Psoas muscle (tissue), 8 donors: ENCODE measurements around the gene TCHP. TPM values are rescaled to one million over a fixed set of nuclear protein-coding genes. Genes with fewer than 3 reads are reported as not detected.
A peak's percentile ranks its signal among the peaks of the same experiment; 100 is the strongest.

Source experiments
- ATAC-seq, 4 donors: fragments of 200-7000 bp; cut with Tn5 transposase; one replicate each; pipeline ENCODE4 v1.9.1; 2020; ENCODE audit warnings: moderate library complexity in 3 of 4, mild to moderate bottlenecking in 2 of 4
- DNase-seq, 2 donors: peaks; one replicate each; pipeline ENCODE4 v3.0.0-alpha.2; 2020
- H3K27ac ChIP-seq: fragments of 200-600 bp; one replicate; pipeline ENCODE4 v1.8.0; 2022
- H3K27me3 ChIP-seq, 3 donors: fragments of 200-600 bp in 1 of 3; one replicate each; pipeline versions ENCODE4 v1.6.1 to v1.8.0; 2013 to 2022; ENCODE audit warnings: low read length in 2 of 3, mild to moderate bottlenecking in 2 of 3, moderate library complexity in 1 of 3; ENCODE audit not compliant: insufficient read depth in 3 of 3
- H3K36me3 ChIP-seq, 2 donors: fragments of 200-600 bp in 1 of 2; one replicate each; pipeline versions ENCODE4 v1.6.1 to v1.8.0; 2013 to 2022; ENCODE audit warnings: low read depth in 1 of 2, mild to moderate bottlenecking in 1 of 2, moderate library complexity in 1 of 2; ENCODE audit not compliant: insufficient read depth in 1 of 2
- H3K4me1 ChIP-seq: fragments of 200-600 bp; one replicate; pipeline ENCODE4 v1.8.0; 2022
- H3K4me3 ChIP-seq: fragments of 200-600 bp; one replicate; pipeline ENCODE4 v1.8.0; 2022; ENCODE audit warnings: mild to moderate bottlenecking
- H3K9me3 ChIP-seq: fragments of 200-600 bp; one replicate; pipeline ENCODE4 v1.8.0; 2022
- CTCF ChIP-seq: fragments of 200-600 bp; IDR thresholded peaks from one replicate; pipeline ENCODE4 v1.8.0; 2022; ENCODE audit warnings: antibody characterized with exemption
- WGBS, 3 donors: extraction: QIAGEN DNeasy Blood & Tissue Kit; methylation state at CpG; one replicate each; pipeline versions ENCODE4 v1.1.6 to v1.1.7; 2013; 5-methylcytosine and 5-hydroxymethylcytosine counted together
- intact Hi-C, 2 donors: fragments of 100-400 bp; cut with DNase I; formaldehyde crosslinking; loops; one replicate each; pipeline versions ENCODE4 v1.11.0 to v1.14.2; 2022
- polyA plus RNA-seq, 3 donors: library from polyadenylated mRNA; stranded (reverse); fragments of 200-250 nt; gene quantifications; one replicate each; pipeline ENCODE4 v1.2.3, GENCODE V29; 2013
- total RNA-seq, 4 donors: library from RNA; stranded (reverse); fragmentation: NEBNext Ultra II Directional in 2 of 4; extraction: Animal tissue kit (Norgen Biotek cat#: 25700) in 2 of 4; gene quantifications; one replicate each; pipeline versions ENCODE4 v1.2.1 to v1.2.4, GENCODE V29; 2021 to 2023
- donor health status: healthy with polysubstance abuse.
- donor health status: DM: no; HTN: no; CAD: no; lungs with moderate emphysema.
- donor health status: Bipolar disorder and iron deficiency.
- donor health status: healthy.
- donor health status: DM: yes; HTN: yes; CAD: no.
- donor health status: DM: no; HTN: no; CAD: no.
- donor health status: DM: no; HTN: no; CAD: no.
- donor health status: DM: yes; HTN: yes; CAD: no.

Gene TCHP
- total and polyA plus RNA-seq, 7 donors = 4.5 to 14.8 (median 8.2) TPM

DNA sequence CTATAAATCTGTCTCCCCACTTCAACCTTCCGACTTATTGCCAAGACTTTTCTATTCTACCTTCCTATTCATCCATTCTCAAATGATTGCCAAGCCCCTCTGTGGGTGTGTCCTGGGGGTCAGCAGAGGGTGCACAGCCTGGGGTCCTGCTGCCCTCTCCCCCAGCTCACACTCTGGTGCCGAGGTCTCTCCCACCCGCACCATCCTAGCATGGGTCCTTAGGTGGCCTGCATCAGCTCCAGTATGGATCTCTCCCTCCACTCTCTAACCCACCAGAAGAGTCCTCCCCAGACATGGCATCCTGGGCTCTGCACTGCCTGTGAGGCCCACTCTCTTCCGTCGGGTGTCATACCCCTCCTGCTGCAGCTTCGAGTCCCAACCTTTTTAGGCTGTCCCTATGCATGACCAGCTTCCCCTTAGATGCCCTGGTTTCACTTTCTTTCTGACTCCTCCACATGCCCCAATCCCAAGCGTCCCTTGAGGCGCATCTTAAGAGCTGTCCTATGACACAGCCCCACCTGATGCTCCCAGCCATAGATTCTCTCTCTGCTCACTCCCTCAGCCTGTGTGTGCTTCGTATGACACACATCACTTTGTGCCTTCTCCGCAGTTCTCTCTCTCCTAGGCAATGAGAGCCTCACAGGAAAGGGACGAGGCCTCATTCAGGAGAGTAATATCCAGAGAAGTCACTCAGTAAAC, 52.2 kb downstream of the TCHP start:
- H3K27me3 ChIP-seq = no peaks in the 10 kb centered on the region
- H3K36me3 ChIP-seq = peaks cover 3 to 83% of the 10 kb centered on the region in 2 donors
- DNase-seq (no peak), ATAC-seq (peak in 3 of 4 donors; percentile 9 to 36 (median 31))
- intact Hi-C loops = loop anchor here in 1 of 2 donors (5.0 kb wide), 1 partner anchor 45 kb away; the partner anchor contains the start of genes ANKRD13A and GIT2
- TF ChIP-seq CTCF = no peak
- peak overlapping the region; percentile 68 for H3K27ac ChIP-seq
- 54 to 71% (median 63%) methylated on average over 11 of the region's 11 CpGs for WGBS, 3 donors
- peaks cover 54% of the 10 kb centered on the region for H3K4me1 ChIP-seq
- no peak overlapping the region for H3K4me3 ChIP-seq
- H3K9me3 ChIP-seq = no peaks in the 10 kb centered on the region

DNA sequence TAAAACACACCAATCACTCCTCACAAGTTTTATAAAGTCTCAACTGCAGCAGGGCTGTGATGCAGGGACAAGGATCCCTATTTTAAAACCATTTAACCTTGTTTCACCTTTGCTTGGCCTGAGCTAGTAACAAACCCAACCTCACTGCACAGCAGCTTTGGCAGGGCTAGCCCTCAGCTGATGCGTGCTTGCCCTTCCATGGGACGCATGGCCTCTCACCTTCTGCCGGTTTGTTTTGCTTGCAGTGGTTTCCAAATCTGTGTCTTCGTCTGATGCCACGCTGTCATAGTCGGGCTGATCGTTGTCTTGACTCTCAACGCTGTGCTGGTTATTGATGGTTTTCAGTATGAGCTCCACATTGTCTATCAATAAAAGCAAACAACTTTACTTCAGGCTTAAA, 52.8 kb downstream of the TCHP start:
- peak in 1 of 2 donors; percentile 67 for DNase-seq
- WGBS, 3 donors = 27 to 47% (median 31%) methylated on average over 8 of the region's 8 CpGs

DNA sequence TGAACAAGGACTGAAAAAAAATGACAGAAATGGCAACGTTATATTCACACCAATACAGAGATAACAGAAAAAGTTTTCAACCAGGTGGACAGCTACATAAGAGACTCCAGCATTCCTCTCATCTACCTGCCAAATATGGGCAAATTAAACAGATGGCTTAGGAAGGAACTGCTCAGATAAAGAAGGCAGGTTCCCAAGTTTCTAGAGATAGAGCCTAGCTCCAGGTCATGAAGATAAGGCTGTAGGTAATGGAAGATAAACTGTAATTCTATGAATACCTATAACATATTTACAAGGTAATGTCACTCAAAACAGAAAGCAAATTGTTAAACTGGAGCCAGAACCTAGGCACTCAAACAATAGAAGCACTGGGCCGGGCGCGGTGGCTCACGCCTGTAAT, 53.6 kb downstream of the TCHP start:
- Histone ChIP-seq H3K9me3 (no peaks in the 10 kb centered on the region), H3K4me3 (no peak overlapping the region), H3K36me3 (peaks cover 3 to 95% of the 10 kb centered on the region in 2 donors), H3K27me3 (no peaks in the 10 kb centered on the region), H3K4me1 (peaks cover 43% of the 10 kb centered on the region), H3K27ac (peak overlapping the region; percentile 68)
- intact Hi-C loops = loop anchor here in 1 of 2 donors (5.0 kb wide), 1 partner anchor 44 kb away; the partner anchor contains the start of genes ANKRD13A and GIT2
- ATAC-seq = no peak
- 91 to 95% (median 94%) methylated on average over 5 of the region's 5 CpGs for WGBS, 3 donors
- no peak for DNase-seq
- no peak for TF ChIP-seq CTCF

More for the DNA sequence above, 52.8 kb downstream of the TCHP start:
- peaks cover 3 to 88% of the 10 kb centered on the region in 2 donors for H3K36me3 ChIP-seq
- no peak for TF ChIP-seq CTCF
- H3K4me1 ChIP-seq = peaks cover 51% of the 10 kb centered on the region
- no peaks in the 10 kb centered on the region for H3K27me3 ChIP-seq
- peak overlapping the region; percentile 68 for H3K27ac ChIP-seq
- peak; percentile 17 to 79 (median 64) for ATAC-seq
- H3K9me3 ChIP-seq = no peaks in the 10 kb centered on the region
- no peak overlapping the region for H3K4me3 ChIP-seq
- intact Hi-C loops = loop anchor here in 1 of 2 donors (5.0 kb wide), 1 partner anchor 44 kb away; the partner anchor contains the start of genes ANKRD13A and GIT2

DNA sequence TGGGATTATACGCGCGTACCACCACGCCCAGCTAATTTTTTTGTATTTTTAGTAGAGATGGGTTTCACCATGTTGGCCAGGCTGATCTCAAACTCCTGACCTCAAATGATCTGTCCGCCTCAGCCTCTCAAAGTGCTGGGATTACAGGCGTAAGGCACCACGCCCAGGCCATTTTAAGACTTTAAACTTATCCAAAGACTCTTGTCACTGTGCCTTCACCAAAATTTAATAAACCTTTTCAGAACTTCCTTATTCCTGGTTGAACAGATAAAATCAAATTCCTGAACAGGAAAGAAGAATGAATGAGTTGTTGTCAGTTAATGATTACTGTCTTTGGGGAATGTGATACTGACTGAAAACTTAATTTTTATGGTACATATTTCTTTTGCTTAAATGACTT, 58.3 kb downstream of the TCHP start:
- Histone ChIP-seq H3K27me3 (no peaks in the 10 kb centered on the region), H3K9me3 (no peaks in the 10 kb centered on the region), H3K4me3 (no peak overlapping the region), H3K4me1 (peaks cover 1% of the 10 kb centered on the region), H3K36me3 (peaks cover 0 to 94% of the 10 kb centered on the region in 2 donors), H3K27ac (no peak overlapping the region)
- no peak for TF ChIP-seq CTCF
- ATAC-seq = no peak
- intact Hi-C loops = no loop called here
- DNase-seq = no peak
- 92 to 97% (median 96%) methylated on average over 7 of the region's 7 CpGs for WGBS, 3 donors
